Smooth muscle cell (in vitro differentiated cells): Measurements from ENCODE around the gene BTBD1. TPM values are rescaled to one million over a fixed set of nuclear protein-coding genes. Genes with fewer than 3 reads are reported as not detected.

ENCODE experiments used
- DNase-seq: peaks from one replicate; lab custom pipeline; 2025; ENCODE audit not compliant: unreplicated experiment; lab: John Stamatoyannopoulos, UW
- H2AFZ ChIP-seq: fragments of 200-600 bp; sonication (generic); 2 replicates; pipeline ENCODE4 v1.6.0; 2016; ENCODE audit warnings: antibody characterized with exemption, low read depth, mild to moderate bottlenecking
- H3F3A ChIP-seq: fragments of 200-600 bp; sonication (generic); 2 replicates; pipeline ENCODE4 v1.6.0; 2017; ENCODE audit warnings: antibody characterized with exemption, low read depth
- H3K27ac ChIP-seq: fragments of 200-600 bp; sonication (generic); 2 replicates; pipeline ENCODE4 v1.5.1; 2016; ENCODE audit warnings: low read depth, mild to moderate bottlenecking
- H3K27me3 ChIP-seq: fragments of 200-600 bp; sonication (generic); 2 replicates; pipeline ENCODE4 v1.6.1; 2016; ENCODE audit warnings: low read depth, mild to moderate bottlenecking
- H3K36me3 ChIP-seq: fragments of 200-600 bp; sonication (generic); 2 replicates; pipeline ENCODE4 v1.5.1; 2016; ENCODE audit warnings: low read depth
- H3K4me1 ChIP-seq: fragments of 200-600 bp; sonication (generic); 2 replicates; pipeline ENCODE4 v1.5.1; 2016; ENCODE audit warnings: low read depth
- H3K4me2 ChIP-seq: fragments of 200-600 bp; sonication (generic); 2 replicates; pipeline ENCODE4 v1.6.0; 2016; ENCODE audit warnings: mild to moderate bottlenecking
- H3K4me3 ChIP-seq: fragments of 200-600 bp; sonication (generic); 2 replicates; pipeline ENCODE4 v1.5.1; 2016; ENCODE audit warnings: mild to moderate bottlenecking
- H3K79me2 ChIP-seq: fragments of 200-600 bp; sonication (generic); 2 replicates; pipeline ENCODE4 v1.6.0; 2016; ENCODE audit warnings: low read depth, mild to moderate bottlenecking
- H3K9ac ChIP-seq: fragments of 200-600 bp; sonication (generic); 2 replicates; pipeline ENCODE4 v1.6.0; 2016; ENCODE audit warnings: low read depth
- H3K9me3 ChIP-seq: fragments of 200-600 bp; sonication (generic); replicated peaks from 2 replicates; pipeline ENCODE4 v1.5.1; 2016; ENCODE audit warnings: low read depth
- H4K20me1 ChIP-seq: fragments of 200-600 bp; sonication (generic); 2 replicates; pipeline ENCODE4 v1.6.0; 2016; ENCODE audit warnings: low read depth
- CTCF ChIP-seq: fragments of 200-600 bp; sonication (generic); IDR thresholded peaks from 2 replicates; pipeline ENCODE4 v1.5.1; 2017; ENCODE audit warnings: borderline replicate concordance, mild to moderate bottlenecking, antibody characterized with exemption; ENCODE audit not compliant: insufficient read depth, poor library complexity, severe bottlenecking
- WGBS: methylation state at CpG from one replicate; pipeline ENCODE4 v1.1.7; 2016; ENCODE audit warnings: low lambda C conversion rate; 5-methylcytosine and 5-hydroxymethylcytosine counted together
- polyA plus RNA-seq: library from polyadenylated mRNA; unstranded; fragments of >200 nt; fragmentation: Nextera tagmentation; extraction: Ambion mirVana; gene quantifications from 2 replicates; pipeline ENCODE4 v1.2.1, GENCODE V29; 2016
- total RNA-seq: library from RNA; depleted of rRNA; stranded (reverse); fragments of >200 nt; gene quantifications from 2 replicates; pipeline ENCODE4 v1.2.3, GENCODE V29; 2014

The BTBD1 gene
- total and polyA plus RNA-seq, 2 experiments from 2014 or later, result 43.2 to 75.2 TPM

DNA sequence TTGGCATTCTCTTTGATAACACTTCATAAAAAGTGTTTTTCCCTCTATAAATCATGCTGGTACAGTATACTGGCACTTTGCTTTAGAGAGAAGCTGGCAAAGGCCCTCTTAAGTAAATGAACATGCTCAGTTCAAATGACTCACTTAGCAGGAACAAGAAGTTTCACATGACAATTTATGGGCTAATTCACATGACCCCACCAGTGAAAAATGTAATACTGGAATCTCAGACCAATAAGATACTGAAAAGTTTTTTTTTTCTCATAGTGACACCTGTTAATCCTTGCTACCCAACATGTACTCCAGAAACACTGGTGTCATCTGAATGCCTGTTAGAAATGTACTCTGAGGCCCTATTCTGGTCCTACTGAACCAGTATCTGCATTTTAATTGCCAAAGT is 13.9 kb downstream of the BTBD1 start:
- peaks cover 39% of the 10 kb centered on the region for H3K79me2 ChIP-seq
- no peak overlapping the region for H2AFZ ChIP-seq
- no peak overlapping the region for H3K9ac ChIP-seq
- TF ChIP-seq CTCF, result no peak
- H3K27me3 ChIP-seq, result no peaks in the 10 kb centered on the region
- no peaks in the 10 kb centered on the region for H3K4me1 ChIP-seq
- no peak overlapping the region for H3K4me2 ChIP-seq
- no peak overlapping the region for H3K4me3 ChIP-seq
- H3K36me3 ChIP-seq, result peaks cover 31% of the 10 kb centered on the region
- peaks cover 75% of the 10 kb centered on the region for H4K20me1 ChIP-seq
- no peaks in the 10 kb centered on the region for H3K9me3 ChIP-seq
- H3K27ac ChIP-seq, result no peak overlapping the region
- DNase-seq, result no peak
- no peaks in the 10 kb centered on the region for H3F3A ChIP-seq

DNA sequence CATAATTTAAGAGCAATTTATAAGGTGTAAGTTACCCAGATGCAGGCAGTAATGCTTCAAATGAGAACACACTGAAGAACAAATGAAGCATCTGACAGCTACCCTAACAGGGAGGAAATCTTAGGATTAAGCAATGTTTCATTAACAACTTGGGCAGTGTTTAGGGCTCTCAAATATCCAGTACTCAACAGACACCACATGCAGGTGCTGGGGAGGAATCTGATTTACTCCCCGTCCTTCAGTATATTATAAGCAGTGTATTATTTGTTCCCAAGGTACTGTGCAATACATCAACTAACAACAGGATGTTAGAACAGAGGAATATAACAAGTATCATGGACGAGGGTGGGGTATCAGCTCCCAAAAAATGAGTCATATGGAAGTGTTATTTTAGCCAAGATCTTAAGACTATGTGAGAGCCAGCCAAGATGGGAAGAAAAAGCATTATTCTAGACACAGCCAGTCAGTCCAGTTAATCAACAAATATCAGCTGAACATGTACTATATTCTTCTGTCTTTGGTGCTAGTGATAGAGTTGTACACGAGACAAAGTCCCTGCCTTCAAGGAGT is 20.4 kb downstream of the BTBD1 start:
- no peak overlapping the region for H3K4me2 ChIP-seq
- no peak overlapping the region for H3K4me3 ChIP-seq
- H3K36me3 ChIP-seq, result peaks cover 25% of the 10 kb centered on the region
- H4K20me1 ChIP-seq, result peaks cover 55% of the 10 kb centered on the region
- no peak overlapping the region for H3K27ac ChIP-seq
- no peak overlapping the region for H3K9ac ChIP-seq
- no peaks in the 10 kb centered on the region for H3F3A ChIP-seq
- 76% methylated on average over 3 of the region's 3 CpGs for WGBS
- no peak overlapping the region for H2AFZ ChIP-seq
- H3K27me3 ChIP-seq, result no peaks in the 10 kb centered on the region
- H3K4me1 ChIP-seq, result no peaks in the 10 kb centered on the region
- no peak for TF ChIP-seq CTCF
- H3K9me3 ChIP-seq, result no peaks in the 10 kb centered on the region
- no peak for DNase-seq
- peaks cover 28% of the 10 kb centered on the region for H3K79me2 ChIP-seq

GRCh38 chr15:83044156-83044555 is 22.9 kb downstream of the BTBD1 start:
- H3K4me3 ChIP-seq, result no peak overlapping the region
- peaks cover 50% of the 10 kb centered on the region for H4K20me1 ChIP-seq
- H3F3A ChIP-seq, result no peaks in the 10 kb centered on the region
- H2AFZ ChIP-seq, result no peak overlapping the region
- no peaks in the 10 kb centered on the region for H3K4me1 ChIP-seq
- no peak for TF ChIP-seq CTCF
- H3K4me2 ChIP-seq, result no peak overlapping the region
- peaks cover 26% of the 10 kb centered on the region for H3K79me2 ChIP-seq
- H3K36me3 ChIP-seq, result peaks cover 29% of the 10 kb centered on the region
- no peaks in the 10 kb centered on the region for H3K27me3 ChIP-seq
- 98% methylated on average over 12 of the region's 12 CpGs for WGBS
- H3K9me3 ChIP-seq, result no peaks in the 10 kb centered on the region
- no peak for DNase-seq
- H3K27ac ChIP-seq, result no peak overlapping the region
- H3K9ac ChIP-seq, result no peak overlapping the region

DNA sequence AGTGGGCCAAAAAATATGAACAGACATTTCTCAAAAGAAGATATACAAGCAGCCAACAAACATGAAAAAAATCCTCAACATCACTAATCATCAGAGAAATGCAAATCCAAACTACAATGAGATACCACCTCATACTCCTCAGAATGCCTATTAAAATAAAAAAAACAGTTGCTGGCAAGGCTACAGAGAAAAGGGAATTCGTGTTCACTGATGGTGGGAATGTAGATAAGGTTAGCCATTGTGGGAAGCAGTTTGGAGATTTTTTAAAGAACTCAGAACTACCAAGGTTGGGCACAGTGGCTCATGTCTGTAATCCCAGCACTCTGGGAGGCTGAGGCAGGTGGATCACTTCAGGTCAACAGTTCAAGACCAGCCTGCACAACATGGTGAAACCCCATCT is 27.8 kb downstream of the BTBD1 start:
- Histone ChIP-seq H3K9me3 (no peaks in the 10 kb centered on the region), H3K4me3 (no peak overlapping the region), H3K4me2 (no peak overlapping the region), H3F3A (no peaks in the 10 kb centered on the region), H3K4me1 (no peaks in the 10 kb centered on the region), H4K20me1 (peaks cover 61% of the 10 kb centered on the region), H3K27me3 (no peaks in the 10 kb centered on the region), H3K79me2 (peaks cover 74% of the 10 kb centered on the region), H3K27ac (no peak overlapping the region), H3K9ac (no peak overlapping the region), H3K36me3 (peaks cover 14% of the 10 kb centered on the region), H2AFZ (no peak overlapping the region)
- no peak for TF ChIP-seq CTCF
- 74% methylated on average over 1 of the region's 1 CpG for WGBS
- DNase-seq, result no peak
